ENCODE results near the gene AIP.

AIP gene

DNA sequence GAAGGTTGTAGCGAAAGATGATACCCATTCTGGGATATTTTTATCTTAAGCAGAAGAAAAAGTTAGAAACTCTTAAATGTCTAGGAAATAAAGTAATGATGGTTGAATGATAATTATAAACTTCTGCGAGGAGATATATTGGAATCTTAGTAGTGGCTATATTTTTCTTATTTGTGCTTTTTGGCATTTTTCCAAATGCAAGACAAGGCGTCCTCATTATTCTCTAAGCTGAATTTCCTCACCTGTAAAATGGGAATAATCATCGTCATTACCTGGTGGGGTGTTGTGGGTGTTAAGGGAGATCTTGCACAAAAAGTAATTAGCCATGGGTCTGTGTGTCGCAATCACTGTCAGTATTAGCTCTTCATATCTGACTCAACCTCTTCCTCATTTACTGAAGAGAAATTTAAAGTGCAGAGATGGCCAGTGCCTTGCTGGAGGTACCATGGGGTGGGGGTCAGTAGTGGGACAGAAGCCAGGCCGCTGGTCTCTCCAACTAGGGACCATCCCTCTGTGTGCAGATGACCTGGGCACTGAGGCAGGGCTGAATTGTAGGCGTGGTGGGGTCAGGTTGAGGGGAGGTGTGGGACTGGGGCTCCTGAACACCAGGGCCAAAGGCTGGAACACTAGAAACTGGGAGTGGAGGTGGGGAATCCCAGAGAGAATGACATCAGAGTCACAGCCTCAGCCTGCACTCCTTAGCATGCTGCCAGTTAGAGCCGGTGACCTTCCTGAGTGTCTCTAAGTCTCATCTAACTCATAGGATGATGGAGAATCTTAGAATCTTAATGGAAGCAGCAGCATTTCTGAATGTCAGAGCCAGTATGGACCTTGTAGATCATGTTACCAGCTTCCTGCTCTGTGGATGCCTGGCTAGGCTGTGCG is 18.2 kb downstream of the AIP start:
- TF ChIP-seq, protein P1, sequence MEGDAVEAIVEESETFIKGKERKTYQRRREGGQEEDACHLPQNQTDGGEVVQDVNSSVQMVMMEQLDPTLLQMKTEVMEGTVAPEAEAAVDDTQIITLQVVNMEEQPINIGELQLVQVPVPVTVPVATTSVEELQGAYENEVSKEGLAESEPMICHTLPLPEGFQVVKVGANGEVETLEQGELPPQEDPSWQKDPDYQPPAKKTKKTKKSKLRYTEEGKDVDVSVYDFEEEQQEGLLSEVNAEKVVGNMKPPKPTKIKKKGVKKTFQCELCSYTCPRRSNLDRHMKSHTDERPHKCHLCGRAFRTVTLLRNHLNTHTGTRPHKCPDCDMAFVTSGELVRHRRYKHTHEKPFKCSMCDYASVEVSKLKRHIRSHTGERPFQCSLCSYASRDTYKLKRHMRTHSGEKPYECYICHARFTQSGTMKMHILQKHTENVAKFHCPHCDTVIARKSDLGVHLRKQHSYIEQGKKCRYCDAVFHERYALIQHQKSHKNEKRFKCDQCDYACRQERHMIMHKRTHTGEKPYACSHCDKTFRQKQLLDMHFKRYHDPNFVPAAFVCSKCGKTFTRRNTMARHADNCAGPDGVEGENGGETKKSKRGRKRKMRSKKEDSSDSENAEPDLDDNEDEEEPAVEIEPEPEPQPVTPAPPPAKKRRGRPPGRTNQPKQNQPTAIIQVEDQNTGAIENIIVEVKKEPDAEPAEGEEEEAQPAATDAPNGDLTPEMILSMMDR (IDR thresholded peaks at IDR 0.05; ENCODE audit: low read depth, low read length, missing control alignments): no peak
- DNase-seq (ENCODE audit: low read depth): no peak
- no peak overlapping the region for H3K4me3 ChIP-seq (ENCODE audit: low read depth, low read length)

DNA sequence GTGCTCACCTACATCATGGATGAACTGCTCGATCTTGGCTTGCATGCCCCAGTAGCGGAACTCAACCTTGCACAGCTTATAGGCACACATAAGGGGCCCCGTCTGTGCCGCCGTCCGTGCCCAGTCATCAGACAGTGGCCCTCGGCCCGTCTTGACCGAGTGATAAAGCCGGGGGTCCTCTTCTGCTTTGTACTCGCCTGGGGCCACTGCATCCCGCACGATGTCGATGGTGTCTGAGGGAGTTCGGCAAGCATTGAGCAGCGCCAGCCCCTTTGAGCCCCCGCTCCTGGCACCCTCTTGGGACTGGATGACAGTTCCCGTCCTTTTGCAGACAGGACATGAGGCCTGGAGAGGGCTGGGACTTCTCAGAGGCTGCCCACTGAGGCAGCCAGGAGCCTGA is 19.0 kb downstream of the AIP start:
- no peak for DNase-seq (ENCODE audit: low read depth)
- H3K4me3 ChIP-seq (ENCODE audit: low read depth, low read length): no peak overlapping the region
- TF ChIP-seq, protein P1 (IDR thresholded peaks at IDR 0.05; ENCODE audit: low read depth, low read length, missing control alignments): no peak

DNA sequence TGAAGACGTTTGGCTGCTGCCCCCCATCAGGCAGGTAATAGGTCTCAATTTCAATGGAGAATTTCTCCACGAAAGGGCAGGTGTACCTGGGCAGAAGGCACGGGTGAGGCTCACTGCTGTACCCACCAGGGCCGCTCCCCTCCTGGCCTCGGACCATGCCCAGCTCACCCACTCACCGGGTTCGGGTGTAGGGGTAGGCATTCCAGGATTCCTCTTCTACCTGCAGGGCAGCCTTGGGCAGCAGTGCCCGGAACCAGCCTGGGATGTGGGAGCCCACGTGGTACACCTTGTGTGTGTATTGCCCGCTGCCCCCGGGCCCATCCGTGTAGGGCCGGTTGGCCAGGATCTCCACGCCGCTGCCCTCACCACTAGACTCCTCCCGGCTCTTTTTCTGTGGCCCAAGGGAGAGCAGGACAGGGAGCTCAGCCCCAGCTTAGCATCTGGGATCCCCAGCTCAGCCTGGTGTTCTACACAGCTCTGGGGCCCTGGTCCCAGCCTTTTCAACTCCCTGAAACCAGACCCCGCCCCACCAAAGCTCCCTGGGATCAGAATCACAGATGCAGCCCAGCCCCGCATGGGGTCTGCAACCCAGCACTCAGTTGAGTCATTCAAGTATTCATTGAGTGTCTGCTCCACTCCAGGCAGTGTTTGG is 19.6 kb downstream of the AIP start:
- no peak overlapping the region for H3K4me3 ChIP-seq (ENCODE audit: low read depth, low read length)
- TF ChIP-seq, protein P1 (IDR thresholded peaks at IDR 0.05; ENCODE audit: low read depth, low read length, missing control alignments): no peak
- no peak for DNase-seq (ENCODE audit: low read depth)

DNA sequence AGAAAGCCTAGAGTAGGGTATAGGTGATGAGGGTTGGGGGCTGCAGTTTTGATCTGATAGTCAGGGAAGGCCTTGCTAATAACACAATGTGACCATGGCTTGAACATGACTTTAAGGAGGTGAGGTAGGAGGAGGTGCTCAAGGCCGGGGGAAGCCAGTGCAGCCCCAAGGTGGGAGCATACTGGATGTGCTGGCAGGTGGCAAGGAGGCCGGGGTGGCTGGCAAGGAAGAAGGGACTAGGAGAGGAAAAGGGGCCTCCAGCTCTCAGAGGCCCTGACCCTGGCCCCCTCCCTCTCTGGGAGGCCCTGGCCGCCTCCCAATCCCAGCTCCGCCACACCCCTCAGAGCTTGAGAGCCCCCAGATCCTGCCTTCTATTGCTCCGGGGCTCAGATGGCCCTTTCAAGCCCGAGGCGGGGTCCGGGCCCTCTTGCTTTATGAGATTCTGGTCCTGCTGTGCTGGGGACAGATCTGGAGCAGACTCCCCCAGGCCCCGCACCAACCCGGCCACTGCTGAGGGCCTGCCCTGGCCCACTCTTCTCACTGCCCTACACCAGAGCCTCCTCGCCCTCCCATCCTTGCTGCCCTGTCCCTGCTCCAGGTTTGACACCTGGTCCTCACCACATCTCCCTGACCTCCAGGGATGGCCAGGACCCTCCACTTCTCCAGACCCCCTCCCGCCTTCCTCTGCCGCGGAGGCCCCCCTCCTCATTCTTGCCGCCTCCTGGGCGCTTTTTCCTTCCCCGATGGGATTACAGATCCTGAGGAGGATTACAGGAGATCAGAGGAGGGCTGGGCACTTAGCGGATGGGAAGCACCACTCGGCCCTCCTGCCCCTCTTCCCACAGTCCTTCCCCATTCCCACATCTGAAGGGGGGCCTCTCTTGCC is 20.5 kb downstream of the AIP start:
- DNase-seq (ENCODE audit: low read depth): no peak
- TF ChIP-seq, protein P1 (IDR thresholded peaks at IDR 0.05; ENCODE audit: low read depth, low read length, missing control alignments): no peak
- H3K4me3 ChIP-seq (ENCODE audit: low read depth, low read length): peak overlapping the region; percentile 76

DNA sequence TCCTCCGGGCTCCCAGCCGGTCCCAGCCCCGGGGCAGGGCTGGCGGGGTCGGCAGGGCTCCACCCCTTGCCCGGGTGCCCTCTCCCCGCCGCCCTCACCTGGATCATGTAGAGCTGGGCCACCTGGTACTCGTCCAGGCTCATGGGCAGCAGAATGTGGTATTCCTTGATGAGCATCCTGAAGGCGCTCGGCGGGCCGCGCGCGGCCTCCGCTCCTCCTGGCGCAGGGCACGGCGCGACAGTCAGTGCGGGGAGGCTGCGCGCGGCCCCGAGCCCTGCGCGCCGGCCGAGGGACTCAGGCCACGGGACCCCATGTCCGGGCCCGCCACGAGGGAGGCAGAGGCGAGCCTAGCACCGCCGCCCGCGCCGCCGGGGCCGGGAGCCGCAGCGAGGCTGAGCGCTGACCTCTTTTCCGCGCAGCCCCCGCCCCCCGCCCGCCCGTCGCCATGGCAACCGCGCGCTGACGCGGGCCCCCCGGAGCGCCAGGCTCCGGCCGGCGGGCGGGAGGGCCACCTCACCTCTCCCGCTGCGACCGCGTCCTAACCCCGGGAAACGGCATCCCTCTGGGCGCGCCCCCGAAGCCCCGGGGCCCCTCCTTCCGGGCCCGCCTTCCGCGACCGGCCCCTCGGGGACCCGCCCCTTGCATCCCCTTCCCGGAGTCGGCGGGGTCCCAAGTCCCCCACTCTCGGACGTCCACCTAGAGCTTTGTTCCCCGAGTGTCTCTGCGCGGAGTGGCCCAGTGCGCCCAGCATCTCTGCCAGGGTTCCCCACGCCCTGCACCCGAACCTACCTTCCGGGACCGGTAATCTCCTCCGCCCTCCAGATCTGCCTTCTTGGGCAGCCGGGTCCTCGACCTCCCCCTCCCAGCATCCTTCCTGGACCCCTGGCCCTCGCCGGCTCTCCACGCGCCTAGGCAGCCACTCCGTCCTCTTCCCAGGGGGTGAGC is 21.5 kb downstream of the AIP start:
- no peak for DNase-seq (ENCODE audit: low read depth)
- peak overlapping the region; percentile 76 for H3K4me3 ChIP-seq (ENCODE audit: low read depth, low read length)
- TF ChIP-seq, protein P1 (IDR thresholded peaks at IDR 0.05; ENCODE audit: low read depth, low read length, missing control alignments): no peak

Data from GM12864 (cell line).